ENCODE data around the gene CREB3L2.

- no peak for TF ChIP-seq CTCF (IDR thresholded peaks at IDR 0.05)
- TF ChIP-seq POLR2AphosphoS5 (IDR thresholded peaks at IDR 0.05), result no peak
Observed at GRCh38 chr7:138017992-138018391, 16.1 kb upstream of the CREB3L2 start.
